ENCODE measurements around the gene STPG4.

DNA sequence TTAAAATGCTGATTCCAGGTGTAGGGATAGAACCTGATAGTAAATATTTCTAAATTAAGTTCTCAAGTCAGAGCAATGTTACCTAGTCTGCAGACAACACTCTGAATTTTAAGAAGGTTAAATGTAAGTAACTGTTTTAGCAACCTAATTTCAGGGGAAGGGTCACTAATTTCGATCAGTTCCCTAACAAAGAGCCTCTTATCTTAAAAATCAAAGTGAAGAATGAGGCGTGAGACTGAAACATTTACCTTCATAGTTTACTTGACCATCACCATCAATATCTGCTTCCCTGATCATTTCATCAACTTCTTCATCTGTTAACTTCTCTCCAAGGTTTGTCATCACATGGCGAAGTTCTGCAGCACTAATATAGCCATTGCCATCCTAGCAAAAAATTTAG lies 6.4 kb upstream of the STPG4 start:
- TF ChIP-seq, protein P1, sequence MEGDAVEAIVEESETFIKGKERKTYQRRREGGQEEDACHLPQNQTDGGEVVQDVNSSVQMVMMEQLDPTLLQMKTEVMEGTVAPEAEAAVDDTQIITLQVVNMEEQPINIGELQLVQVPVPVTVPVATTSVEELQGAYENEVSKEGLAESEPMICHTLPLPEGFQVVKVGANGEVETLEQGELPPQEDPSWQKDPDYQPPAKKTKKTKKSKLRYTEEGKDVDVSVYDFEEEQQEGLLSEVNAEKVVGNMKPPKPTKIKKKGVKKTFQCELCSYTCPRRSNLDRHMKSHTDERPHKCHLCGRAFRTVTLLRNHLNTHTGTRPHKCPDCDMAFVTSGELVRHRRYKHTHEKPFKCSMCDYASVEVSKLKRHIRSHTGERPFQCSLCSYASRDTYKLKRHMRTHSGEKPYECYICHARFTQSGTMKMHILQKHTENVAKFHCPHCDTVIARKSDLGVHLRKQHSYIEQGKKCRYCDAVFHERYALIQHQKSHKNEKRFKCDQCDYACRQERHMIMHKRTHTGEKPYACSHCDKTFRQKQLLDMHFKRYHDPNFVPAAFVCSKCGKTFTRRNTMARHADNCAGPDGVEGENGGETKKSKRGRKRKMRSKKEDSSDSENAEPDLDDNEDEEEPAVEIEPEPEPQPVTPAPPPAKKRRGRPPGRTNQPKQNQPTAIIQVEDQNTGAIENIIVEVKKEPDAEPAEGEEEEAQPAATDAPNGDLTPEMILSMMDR (IDR thresholded peaks at IDR 0.05), result no peak
- TF ChIP-seq POLR2A (IDR thresholded peaks at IDR 0.05) (no peak), POLR2AphosphoS5 (IDR thresholded peaks at IDR 0.05) (no peak)

All from breast epithelium (tissue), 3 donors.